Activated naive CD4-positive, alpha-beta T cell treated with anti-CD3 and anti-CD28 coated beads, Interleukin-2, amount 50 U/mL, for 72 hours (primary cell): ENCODE data around the gene UBXN1. TPM values are rescaled to one million over a fixed set of nuclear protein-coding genes. Genes with fewer than 3 reads are reported as not detected.
"Not testable (repeated sequence)": the region's sequence is repeated elsewhere in the genome, so short reads cannot be mapped to it uniquely, and the experiment has no call there.

Experiments used
- ATAC-seq, 2 donors: fragments of 150-1000 bp; cut with Tn5 transposase; 2 replicates each; pipeline ENCODE4 v1.10.0; 2021; ENCODE audit warnings: mild to moderate bottlenecking in 2 of 2, moderate library complexity in 2 of 2
- DNase-seq, 2 donors: peaks; one replicate each; pipeline ENCODE4 v3.0.0; 2021 to 2022; ENCODE audit warnings: low spot score in 2 of 2
- H3K27ac Mint-ChIP-seq, 2 donors: one replicate each; pipeline ENCODE4 v1.8.0; 2022; ENCODE audit warnings: mild to moderate bottlenecking in 2 of 2, mixed read lengths in 2 of 2
- H3K36me3 Mint-ChIP-seq, 2 donors: one replicate each; pipeline ENCODE4 v1.8.0; 2022; ENCODE audit warnings: mixed read lengths in 2 of 2
- H3K9me3 Mint-ChIP-seq, 2 donors: one replicate each; pipeline ENCODE4 v1.8.0; 2022; ENCODE audit warnings: mixed read lengths in 2 of 2
- total RNA-seq, 2 donors: library from RNA; stranded (reverse); gene quantifications; one replicate each; pipeline ENCODE4 v1.2.3, GENCODE V29; 2022

Gene UBXN1
- total RNA-seq, 2 donors from 2014 or later, result 97.2 to 129 TPM

- DNase-seq, result peak; percentile 96 to 98
- Mint-ChIP-seq H3K9me3 (no peaks in the 10 kb centered on the region), H3K27ac (peak within 1 kb of the TSS; percentile 96 to 98), H3K36me3 (peaks cover 43 to 45% of the 10 kb centered on the region in 2 donors)
- ATAC-seq, result peak; percentile 91 to 95
These were observed 13.7 kb downstream of the UBXN1 start, which contains the start of the genes C11orf98 and CSKMT for GRCh38 chr11:62665075-62665598. Gene C11orf98, minus strand, starts transcription at chr11:62665210. Its CDS starts 41 bp downstream, at chr11:62665169. Gene CSKMT, plus strand, starts transcription at chr11:62665312. Its CDS starts 568 bp downstream, at chr11:62665880.

- Mint-ChIP-seq H3K27ac (peak overlapping the region; percentile 96 to 98), H3K36me3 (peaks cover 39 to 43% of the 10 kb centered on the region in 2 donors), H3K9me3 (no peaks in the 10 kb centered on the region)
- peak; percentile 49 to 50 for ATAC-seq
- DNase-seq, result peak in 1 of 2 donors; percentile 53
These were observed 14.3 kb downstream of the UBXN1 start for GRCh38 chr11:62664405-62665074.

GRCh38 chr11:62656796-62657429, 22.0 kb downstream of the UBXN1 start:
- no peak for ATAC-seq
- no peak for DNase-seq
- Mint-ChIP-seq H3K27ac (no peak overlapping the region), H3K36me3 (peaks cover 7 to 8% of the 10 kb centered on the region in 2 donors), H3K9me3 (no peaks in the 10 kb centered on the region)

- no peak for DNase-seq
- H3K36me3 Mint-ChIP-seq, result peaks cover 8 to 12% of the 10 kb centered on the region in 2 donors
- H3K27ac Mint-ChIP-seq, result peak overlapping the region; percentile 80 to 96
- no peaks in the 10 kb centered on the region for H3K9me3 Mint-ChIP-seq
- no peak for ATAC-seq
These were observed 24.6 kb downstream of the UBXN1 start for GRCh38 chr11:62654297-62654696.

GRCh38 chr11:62652161-62653006, 26.5 kb downstream of the UBXN1 start:
- peak in 1 of 2 donors; percentile 61 for ATAC-seq
- Mint-ChIP-seq H3K27ac (peak overlapping the region; percentile 96), H3K36me3 (peaks cover 8 to 12% of the 10 kb centered on the region in 2 donors), H3K9me3 (no peaks in the 10 kb centered on the region)
- DNase-seq, result no peak

- peaks cover 16 to 19% of the 10 kb centered on the region in 2 donors for H3K36me3 Mint-ChIP-seq
- not testable (repeated sequence) for ATAC-seq, H3K9me3 Mint-ChIP-seq, DNase-seq, H3K27ac Mint-ChIP-seq
These were observed 28.6 kb downstream of the UBXN1 start for GRCh38 chr11:62650283-62650682.

GRCh38 chr11:62649486-62649885, 29.4 kb downstream of the UBXN1 start:
- no peak overlapping the region for H3K27ac Mint-ChIP-seq
- peaks cover 19 to 20% of the 10 kb centered on the region in 2 donors for H3K36me3 Mint-ChIP-seq
- ATAC-seq (no peak), DNase-seq (no peak)
- no peaks in the 10 kb centered on the region for H3K9me3 Mint-ChIP-seq

- no peaks in the 10 kb centered on the region for H3K9me3 Mint-ChIP-seq
- no peak for DNase-seq
- no peak for ATAC-seq
These were observed 29.9 kb downstream of the UBXN1 start for GRCh38 chr11:62648967-62649364.

GRCh38 chr11:62648185-62648966, 30.5 kb downstream of the UBXN1 start:
- no peak overlapping the region for H3K27ac Mint-ChIP-seq
- H3K36me3 Mint-ChIP-seq, result peaks cover 18 to 19% of the 10 kb centered on the region in 2 donors
- DNase-seq, result no peak

More at GRCh38 chr11:62648967-62649364, 29.9 kb downstream of the UBXN1 start:
- Mint-ChIP-seq H3K27ac (no peak overlapping the region), H3K36me3 (peaks cover 19 to 20% of the 10 kb centered on the region in 2 donors)

GRCh38 chr11:62647609-62648005, 31.3 kb downstream of the UBXN1 start:
- no peak overlapping the region for H3K27ac Mint-ChIP-seq
- H3K36me3 Mint-ChIP-seq, result peaks cover 14 to 21% of the 10 kb centered on the region in 2 donors
- no peaks in the 10 kb centered on the region for H3K9me3 Mint-ChIP-seq
- no peak for ATAC-seq
- no peak for DNase-seq

More at GRCh38 chr11:62648185-62648966, 30.5 kb downstream of the UBXN1 start:
- ATAC-seq, result no peak
- no peaks in the 10 kb centered on the region for H3K9me3 Mint-ChIP-seq

- DNase-seq (no peak), ATAC-seq (peak; percentile 0 to 3)
- peaks cover 12 to 17% of the 10 kb centered on the region in 2 donors for H3K36me3 Mint-ChIP-seq
- H3K27ac Mint-ChIP-seq, result peak overlapping the region; percentile 92 to 98
- H3K9me3 Mint-ChIP-seq, result no peaks in the 10 kb centered on the region
These were observed 31.9 kb downstream of the UBXN1 start for GRCh38 chr11:62646825-62647608.

GRCh38 chr11:62645946-62646824, 32.7 kb downstream of the UBXN1 start, which contains the start of gene GANAB:
Gene GANAB, minus strand, starts transcription at chr11:62646613. Its CDS starts 14 bp downstream, at chr11:62646599.
- no peaks in the 10 kb centered on the region for H3K9me3 Mint-ChIP-seq
- peak; percentile 98 for DNase-seq
- peak within 1 kb of the TSS; percentile 92 to 98 for H3K27ac Mint-ChIP-seq

GRCh38 chr11:62645671-62645945, 33.3 kb downstream of the UBXN1 start:
- ATAC-seq, result no peak
- Mint-ChIP-seq H3K27ac (peak overlapping the region; percentile 92 to 98), H3K9me3 (no peaks in the 10 kb centered on the region), H3K36me3 (peaks cover 12 to 22% of the 10 kb centered on the region in 2 donors)
- no peak for DNase-seq

More at GRCh38 chr11:62645946-62646824, 32.7 kb downstream of the UBXN1 start, which contains the start of gene GANAB:
- ATAC-seq, result peak; percentile 99 to 100
- peaks cover 12 to 17% of the 10 kb centered on the region in 2 donors for H3K36me3 Mint-ChIP-seq

- Mint-ChIP-seq H3K27ac (peak overlapping the region; percentile 40 to 92), H3K36me3 (peaks cover 18 to 25% of the 10 kb centered on the region in 2 donors), H3K9me3 (peaks cover 0 to 5% of the 10 kb centered on the region in 2 donors)
- ATAC-seq (no peak), DNase-seq (no peak)
These were observed 34.7 kb downstream of the UBXN1 start for GRCh38 chr11:62644220-62644619.
